HUES64 (cell line): Measurements from ENCODE around the gene TDRD9.

Experiments used
- H3K27ac ChIP-seq: 2 replicates; pipeline ENCODE4 v1.7.0; 2013; ENCODE audit warnings: low read depth, low read length, inconsistent platforms
- H3K27me3 ChIP-seq: 2 replicates; pipeline ENCODE4 v1.6.1; 2013; ENCODE audit warnings: mild to moderate bottlenecking, low read length; ENCODE audit not compliant: insufficient read depth
- H3K36me3 ChIP-seq: 2 replicates; pipeline ENCODE4 v1.6.1; 2013; ENCODE audit warnings: mild to moderate bottlenecking, low read length; ENCODE audit not compliant: insufficient read depth
- H3K4me1 ChIP-seq: 2 replicates; pipeline ENCODE4 v1.6.1; 2013; ENCODE audit warnings: mild to moderate bottlenecking, low read length, moderate library complexity; ENCODE audit not compliant: insufficient read depth
- H3K4me3 ChIP-seq: 2 replicates; pipeline ENCODE4 v1.5.1; 2013; ENCODE audit warnings: mild to moderate bottlenecking, low read length, moderate library complexity
- H3K9ac ChIP-seq: 2 replicates; pipeline ENCODE4 v1.6.1; 2013; ENCODE audit warnings: mild to moderate bottlenecking, low read depth, low read length
- H3K9me3 ChIP-seq: 2 replicates; pipeline ENCODE4 v1.6.1; 2013; ENCODE audit warnings: low read depth, low read length; ENCODE audit not compliant: insufficient read depth
- WGBS: fragments of 150-250, 120-280 bp; methylation state at CpG from one replicate; pipeline ENCODE4 v1.1.7; 2013; ENCODE audit warnings: missing lambda C conversion rate; 5-methylcytosine and 5-hydroxymethylcytosine counted together

The TDRD9 gene

DNA sequence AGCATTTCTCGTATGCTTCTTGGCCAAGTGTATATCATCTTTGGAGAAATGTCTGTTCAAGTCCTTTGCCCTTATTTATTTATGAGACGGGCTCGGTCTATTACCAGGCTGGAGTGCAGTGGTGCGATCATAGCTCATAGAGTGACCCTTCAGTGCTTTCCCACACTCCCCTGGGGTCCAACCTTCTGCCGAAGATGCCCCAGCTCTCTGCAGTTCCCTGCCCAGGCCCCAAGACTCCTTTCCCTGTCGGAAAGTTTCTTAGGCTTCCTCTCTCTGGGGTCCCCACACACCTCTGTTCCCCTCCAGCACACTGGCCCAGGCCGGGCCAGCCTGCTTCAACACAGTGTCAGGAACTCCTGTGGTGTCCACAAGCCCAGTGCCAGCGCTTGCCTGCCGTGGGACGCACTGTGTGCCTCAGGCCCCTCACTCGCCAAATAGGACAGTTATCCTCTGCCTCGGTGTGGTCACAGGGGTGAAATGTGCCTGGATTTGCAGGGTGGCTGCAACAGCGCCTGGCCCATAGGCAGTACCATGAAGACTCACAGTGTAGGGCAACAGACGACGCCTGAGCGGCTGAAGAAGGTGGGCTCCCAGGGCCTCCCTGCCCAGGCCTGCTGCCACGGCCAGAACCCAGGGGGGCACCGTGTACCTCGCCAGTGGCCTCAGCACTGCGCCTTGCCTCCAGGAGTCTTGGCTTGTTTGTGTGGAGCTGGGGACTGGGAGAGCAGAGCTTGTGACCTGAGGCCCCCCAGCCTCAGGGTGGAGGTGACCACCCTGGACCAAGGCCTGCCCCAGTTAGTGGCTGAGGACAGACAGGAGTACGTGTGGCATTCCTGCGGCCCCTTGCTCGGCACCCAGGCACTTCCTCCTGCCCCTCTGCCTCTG, 152.4 kb downstream of the TDRD9 start:
- Histone ChIP-seq H3K9ac (no peak overlapping the region), H3K4me1 (no peaks in the 10 kb centered on the region), H3K36me3 (no peaks in the 10 kb centered on the region), H3K9me3 (no peaks in the 10 kb centered on the region), H3K4me3 (no peak overlapping the region), H3K27ac (no peak overlapping the region), H3K27me3 (peaks cover under 1% of the 10 kb centered on the region)
- 93% methylated on average over 23 of the region's 23 CpGs for WGBS

DNA sequence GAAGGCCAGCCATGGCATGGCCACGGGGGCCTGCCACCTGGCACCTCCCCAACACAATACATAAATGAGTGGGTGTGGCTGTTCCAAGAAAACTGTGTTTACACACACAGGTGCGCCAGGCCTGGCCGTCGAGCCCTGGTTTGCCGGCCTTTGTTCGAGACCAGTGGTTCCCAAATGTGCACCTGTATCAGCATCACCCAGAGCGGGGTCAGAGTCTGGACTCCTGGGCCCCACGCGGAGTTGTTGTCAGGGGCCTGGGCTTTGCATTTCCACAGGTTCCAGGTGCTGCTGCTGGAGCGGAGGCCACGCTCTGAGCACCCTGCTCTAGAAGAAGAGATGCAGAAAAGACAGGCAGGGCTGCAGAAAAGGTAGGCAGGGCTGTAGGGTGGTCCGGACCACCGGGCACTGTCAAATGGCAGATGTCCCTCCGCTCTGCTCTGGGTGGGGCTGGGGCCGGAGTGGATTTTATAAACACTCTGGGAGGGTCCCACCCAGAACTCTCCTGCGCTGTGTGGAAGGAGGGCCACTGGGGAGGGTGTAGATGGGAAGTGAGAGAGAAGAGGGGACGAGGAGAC, 153.1 kb downstream of the TDRD9 start:
- Histone ChIP-seq H3K36me3 (no peaks in the 10 kb centered on the region), H3K27ac (no peak overlapping the region), H3K27me3 (peaks cover 8% of the 10 kb centered on the region), H3K9me3 (no peaks in the 10 kb centered on the region), H3K4me1 (no peaks in the 10 kb centered on the region), H3K4me3 (no peak overlapping the region), H3K9ac (no peak overlapping the region)
- 94% methylated on average over 17 of the region's 17 CpGs for WGBS

DNA sequence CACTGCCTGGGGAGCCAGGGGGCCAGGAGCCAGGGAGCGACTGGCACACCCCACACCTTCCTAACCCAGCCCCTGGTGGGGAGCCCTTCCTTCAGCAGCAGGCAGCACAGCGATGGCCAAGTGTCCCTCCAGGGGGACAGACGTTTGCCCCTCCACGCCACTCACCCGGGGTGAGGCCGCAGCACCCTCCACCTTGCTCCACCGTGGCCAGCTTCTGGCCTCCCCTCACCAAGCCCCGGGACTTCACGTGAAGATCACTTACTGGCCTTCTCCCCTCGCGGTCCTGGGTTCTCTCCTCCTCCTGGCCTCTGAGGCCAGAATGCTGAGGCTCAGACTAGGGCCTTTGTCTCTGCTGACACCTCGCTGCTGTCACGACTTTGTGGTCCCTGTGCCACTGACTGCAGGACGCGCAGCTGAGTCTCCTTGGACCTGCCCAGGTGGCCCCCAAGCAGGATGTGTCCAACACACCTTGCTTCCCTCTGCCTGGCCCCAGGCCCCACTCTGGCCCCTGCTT, 153.8 kb downstream of the TDRD9 start:
- no peaks in the 10 kb centered on the region for H3K9me3 ChIP-seq
- H3K4me3 ChIP-seq, result no peak overlapping the region
- H3K9ac ChIP-seq, result no peak overlapping the region
- WGBS, result 94% methylated on average over 15 of the region's 15 CpGs
- H3K27ac ChIP-seq, result no peak overlapping the region
- H3K36me3 ChIP-seq, result no peaks in the 10 kb centered on the region
- H3K27me3 ChIP-seq, result peaks cover 9% of the 10 kb centered on the region
- H3K4me1 ChIP-seq, result no peaks in the 10 kb centered on the region

DNA sequence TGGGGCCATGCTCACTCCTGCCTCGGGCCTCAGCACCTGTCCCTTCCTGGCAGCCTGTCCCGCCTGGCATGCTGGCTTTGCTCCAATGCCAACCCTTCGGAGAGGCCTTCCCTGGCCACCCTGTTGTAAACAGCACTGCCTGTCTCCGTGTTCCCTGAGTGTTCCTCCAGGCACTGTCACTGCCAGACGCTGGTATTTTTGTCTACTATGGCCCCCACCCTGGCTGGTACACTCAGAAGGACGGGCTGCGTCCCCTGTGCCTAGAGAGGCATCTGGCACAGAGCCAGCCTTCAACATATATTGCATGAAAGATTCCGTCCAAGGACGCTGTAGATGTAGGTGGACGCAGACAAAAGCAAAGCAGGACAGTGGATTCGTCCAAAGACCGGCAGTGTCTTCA, 154.6 kb downstream of the TDRD9 start:
- peaks cover 9% of the 10 kb centered on the region for H3K27me3 ChIP-seq
- no peak overlapping the region for H3K9ac ChIP-seq
- H3K4me3 ChIP-seq, result no peak overlapping the region
- no peak overlapping the region for H3K27ac ChIP-seq
- H3K4me1 ChIP-seq, result no peaks in the 10 kb centered on the region
- WGBS, result 90% methylated on average over 12 of the region's 12 CpGs
- no peaks in the 10 kb centered on the region for H3K36me3 ChIP-seq
- no peaks in the 10 kb centered on the region for H3K9me3 ChIP-seq

DNA sequence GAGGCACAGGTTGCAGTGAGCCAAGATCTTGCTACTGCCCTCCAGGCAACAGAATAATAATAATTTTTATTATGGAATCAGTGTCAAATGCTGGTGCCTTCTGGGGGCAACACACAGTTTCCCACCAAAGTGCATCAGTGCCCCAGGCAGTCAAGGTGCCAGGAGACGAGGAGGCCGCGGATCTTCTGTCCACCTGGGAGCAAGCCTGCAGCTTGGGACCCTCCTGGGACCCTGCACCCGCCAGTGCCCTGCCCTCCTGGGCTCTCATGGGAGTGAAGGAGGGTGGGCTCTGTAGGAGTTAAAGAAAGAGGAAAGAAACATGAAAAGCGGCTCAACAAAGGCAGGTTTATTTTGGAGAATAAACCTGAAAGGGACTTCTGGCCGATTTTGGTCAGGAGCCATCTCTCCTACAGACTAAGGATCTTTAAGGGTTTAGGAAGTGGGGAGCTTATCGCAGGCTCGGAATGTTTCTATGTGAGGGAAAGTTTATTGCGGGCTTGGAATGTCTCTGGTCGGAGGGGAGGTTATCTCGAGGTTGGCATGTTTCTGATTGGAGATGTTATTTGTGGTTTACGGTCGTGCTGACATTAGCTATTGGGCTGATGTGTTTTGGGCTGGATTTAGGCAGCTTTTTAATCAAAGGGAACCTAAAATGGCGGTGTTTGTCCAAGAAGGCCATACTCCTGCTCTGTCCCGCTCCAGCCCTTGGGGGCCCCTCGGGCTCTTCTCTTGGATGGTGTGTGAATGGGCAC, 156.2 kb downstream of the TDRD9 start:
- WGBS, result 92% methylated on average over 16 of the region's 16 CpGs
- H3K9me3 ChIP-seq, result no peaks in the 10 kb centered on the region
- H3K4me1 ChIP-seq, result no peaks in the 10 kb centered on the region

DNA sequence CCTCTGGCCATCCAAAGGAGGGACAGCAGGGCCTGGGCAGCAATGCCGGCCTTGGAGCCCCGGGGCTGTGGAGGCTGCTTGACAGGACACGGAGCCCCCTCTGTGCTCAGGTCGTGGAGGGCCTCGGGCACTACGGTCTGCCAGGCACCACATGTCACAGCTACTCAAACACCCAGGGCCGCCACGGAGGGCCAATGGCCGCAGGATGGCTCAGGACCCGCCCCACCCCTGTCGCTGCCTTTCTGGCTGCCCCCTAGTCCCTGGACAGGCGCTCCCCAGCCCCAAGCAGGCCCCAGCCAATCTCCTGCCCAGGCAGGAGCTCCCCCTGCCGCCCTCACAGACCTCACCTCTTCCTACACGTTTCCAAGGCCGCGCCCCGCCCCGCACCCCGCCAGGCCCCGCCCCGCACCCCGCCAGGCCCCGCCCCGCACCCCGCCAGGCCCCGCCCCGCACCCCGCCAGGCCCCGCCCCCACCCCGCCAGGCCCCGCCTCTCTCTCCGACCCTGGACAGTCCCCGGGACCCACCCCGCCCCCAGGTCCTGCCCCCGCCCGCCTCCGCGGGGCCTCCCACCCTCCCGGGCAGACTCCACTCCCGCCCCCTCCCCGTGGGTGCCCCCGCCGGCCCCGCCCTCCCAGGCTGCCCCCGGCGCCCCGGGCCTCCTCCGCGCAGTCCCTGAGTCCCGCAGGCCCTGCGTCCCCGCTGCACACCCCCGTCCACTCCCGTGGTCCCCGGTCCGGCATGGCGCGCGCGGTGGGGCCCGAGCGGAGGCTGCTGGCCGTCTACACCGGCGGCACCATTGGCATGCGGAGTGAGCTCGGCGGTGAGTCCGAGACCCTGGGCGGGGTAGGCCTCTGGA, 157.0 kb downstream of the TDRD9 start, which contains the start of gene ASPG:
ASPG (plus strand) TSS at position 669 of the 857 bp plus-strand sequence; CDS start at position 740, 71 bp downstream.
- H3K9me3 ChIP-seq, result no peaks in the 10 kb centered on the region
- H3K27me3 ChIP-seq, result peaks cover 9% of the 10 kb centered on the region
- no peaks in the 10 kb centered on the region for H3K36me3 ChIP-seq
- H3K27ac ChIP-seq, result no peak within 1 kb of the TSS
- 87% methylated on average over 54 of the region's 70 CpGs for WGBS
- H3K4me3 ChIP-seq, result peak within 1 kb of the TSS; percentile 43
- no peak within 1 kb of the TSS for H3K9ac ChIP-seq
- H3K4me1 ChIP-seq, result no peaks in the 10 kb centered on the region

More for the DNA sequence above, 156.2 kb downstream of the TDRD9 start:
- no peaks in the 10 kb centered on the region for H3K36me3 ChIP-seq
- no peak overlapping the region for H3K4me3 ChIP-seq
- H3K9ac ChIP-seq, result no peak overlapping the region
- no peak overlapping the region for H3K27ac ChIP-seq
- H3K27me3 ChIP-seq, result peaks cover 9% of the 10 kb centered on the region

DNA sequence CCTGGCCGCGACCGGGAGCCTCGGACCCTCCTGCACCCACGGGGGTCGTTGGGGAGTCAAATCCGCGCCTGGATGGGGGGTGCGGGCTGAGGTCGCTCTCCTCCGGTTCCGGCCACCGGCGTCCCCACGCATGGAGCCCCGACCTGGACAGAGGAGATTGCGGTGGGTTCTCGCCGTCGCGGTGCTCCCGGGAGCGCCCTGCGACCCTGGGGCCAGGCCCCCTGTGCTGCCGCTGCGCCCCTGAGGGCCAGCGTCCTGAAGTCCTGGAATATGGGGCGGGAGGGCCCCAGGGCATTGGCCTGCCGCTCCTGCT, 157.6 kb downstream of the TDRD9 start:
- H3K27ac ChIP-seq, result no peak overlapping the region
- H3K36me3 ChIP-seq, result no peaks in the 10 kb centered on the region
- no peaks in the 10 kb centered on the region for H3K4me1 ChIP-seq
- H3K4me3 ChIP-seq, result peak overlapping the region; percentile 43
- no peaks in the 10 kb centered on the region for H3K9me3 ChIP-seq
- no peak overlapping the region for H3K9ac ChIP-seq
- WGBS, result 87% methylated on average over 29 of the region's 29 CpGs
- H3K27me3 ChIP-seq, result peaks cover 9% of the 10 kb centered on the region

DNA sequence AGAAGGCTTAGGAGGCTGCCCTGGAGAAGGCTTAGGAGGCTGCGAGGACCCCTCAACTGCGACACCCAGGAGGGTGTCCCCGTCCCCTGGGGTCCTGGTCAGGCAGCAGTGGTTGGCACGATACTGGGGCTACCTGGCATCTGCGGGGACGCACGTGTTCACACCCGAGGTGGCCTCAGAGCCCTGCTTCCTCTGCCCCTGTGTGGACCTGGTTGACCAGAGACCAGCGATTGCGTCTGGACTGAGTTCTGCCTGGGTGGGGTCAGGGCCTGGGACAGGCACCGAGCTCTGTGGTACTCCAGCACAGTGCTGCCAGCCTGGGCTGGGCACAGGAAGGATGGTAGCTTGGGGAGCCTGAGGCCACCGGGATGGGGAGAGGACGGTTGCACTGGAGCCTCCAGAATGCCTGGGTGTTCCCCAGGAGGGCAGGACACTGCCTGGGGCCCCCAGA, 158.0 kb downstream of the TDRD9 start:
- no peaks in the 10 kb centered on the region for H3K4me1 ChIP-seq
- no peak overlapping the region for H3K9ac ChIP-seq
- no peak overlapping the region for H3K4me3 ChIP-seq
- H3K27me3 ChIP-seq, result peaks cover 9% of the 10 kb centered on the region
- H3K36me3 ChIP-seq, result no peaks in the 10 kb centered on the region
- H3K27ac ChIP-seq, result no peak overlapping the region
- no peaks in the 10 kb centered on the region for H3K9me3 ChIP-seq
- 94% methylated on average over 13 of the region's 13 CpGs for WGBS

DNA sequence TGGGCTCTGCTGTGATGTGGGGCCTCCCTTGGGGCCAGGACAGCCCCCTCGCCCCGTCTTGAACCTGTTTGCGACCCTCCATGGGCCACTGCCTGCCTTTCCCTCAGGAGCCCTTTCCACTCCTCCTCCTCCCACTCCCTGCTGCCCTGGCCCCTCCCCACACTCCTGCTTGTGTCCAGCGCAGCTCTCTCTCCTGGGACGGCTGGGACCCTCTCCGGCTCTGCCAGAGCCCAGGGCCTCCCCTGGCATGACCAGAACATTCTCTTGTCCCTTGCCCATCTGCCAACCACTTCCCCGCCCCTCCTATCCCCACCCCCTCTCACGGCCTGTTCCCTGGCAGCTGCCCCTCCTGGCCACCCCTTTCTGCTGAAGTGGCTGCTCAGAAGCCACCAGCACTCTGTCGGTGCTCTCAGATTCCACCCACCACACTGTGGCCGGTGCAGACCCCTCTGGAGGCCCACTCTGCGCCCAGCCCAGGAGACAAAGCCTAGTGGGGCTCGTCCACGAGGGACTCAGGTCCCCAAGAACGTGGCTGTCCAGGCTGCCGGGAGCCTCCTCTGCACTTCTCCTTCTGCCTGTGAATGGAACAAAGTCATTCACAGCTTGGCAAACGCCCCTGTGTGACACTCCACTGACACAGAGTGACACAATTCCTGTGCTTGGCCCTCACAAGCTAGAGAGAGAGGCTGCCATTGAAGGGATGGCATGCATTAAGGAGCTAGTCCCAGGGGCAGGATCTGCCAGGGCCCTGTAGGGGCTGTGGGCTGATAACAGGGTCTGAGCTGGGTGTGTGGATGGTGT, 158.6 kb downstream of the TDRD9 start:
- Histone ChIP-seq H3K4me1 (no peaks in the 10 kb centered on the region), H3K9ac (no peak overlapping the region), H3K4me3 (no peak overlapping the region), H3K27ac (no peak overlapping the region), H3K36me3 (no peaks in the 10 kb centered on the region), H3K9me3 (no peaks in the 10 kb centered on the region), H3K27me3 (peaks cover 9% of the 10 kb centered on the region)
- 85% methylated on average over 16 of the region's 16 CpGs for WGBS

DNA sequence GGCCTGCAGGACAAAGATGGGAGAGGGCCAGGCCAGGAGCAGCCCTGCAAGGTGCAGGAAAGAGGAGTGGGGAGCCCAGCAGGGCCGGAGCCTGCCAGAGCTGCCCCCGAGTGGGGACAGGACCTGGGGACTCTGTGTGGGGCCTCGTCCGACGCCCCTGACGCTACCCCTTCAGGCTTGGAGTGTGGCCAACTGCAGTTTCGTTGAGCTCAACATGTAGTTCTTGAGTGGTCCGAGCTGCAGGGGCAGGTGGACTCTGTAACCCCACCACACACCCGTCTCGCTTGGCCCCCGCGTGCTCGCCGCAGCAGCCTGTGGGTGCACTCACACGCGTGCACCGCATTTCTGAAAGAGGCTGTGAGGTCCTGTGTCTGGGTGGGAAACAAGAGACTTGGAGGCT, 159.2 kb downstream of the TDRD9 start:
- no peaks in the 10 kb centered on the region for H3K9me3 ChIP-seq
- no peak overlapping the region for H3K4me3 ChIP-seq
- no peaks in the 10 kb centered on the region for H3K4me1 ChIP-seq
- H3K36me3 ChIP-seq, result no peaks in the 10 kb centered on the region
- peaks cover 9% of the 10 kb centered on the region for H3K27me3 ChIP-seq
- whole genome bisulfite sequencing, result 91% methylated on average over 17 of the region's 17 CpGs
- no peak overlapping the region for H3K27ac ChIP-seq
- H3K9ac ChIP-seq, result no peak overlapping the region
